HG03280 (cell line): ENCODE data around the gene RHOV.
"Not testable (repeated sequence)": the region's sequence is repeated elsewhere in the genome, so short reads cannot be mapped to it uniquely, and the experiment has no call there.

ENCODE experiments used
- ATAC-seq: cut with Tn5 transposase; IDR thresholded peaks from one replicate; pipeline ENCODE4 v1.9.1; 2021; ENCODE audit warnings: mild to moderate bottlenecking, moderate library complexity; ENCODE audit not compliant: unreplicated experiment

Gene RHOV

GRCh38 chr15:40875991-40876730, 2.1 kb upstream of the RHOV start:
- no peak for ATAC-seq

- no peak for ATAC-seq
These were observed 992 bp downstream of the RHOV start for GRCh38 chr15:40872791-40873693.

- no peak for ATAC-seq
These were observed 2.1 kb downstream of the RHOV start for GRCh38 chr15:40871749-40872617.

- ATAC-seq, result no peak
These were observed 3.3 kb downstream of the RHOV start for GRCh38 chr15:40870716-40871115.

GRCh38 chr15:40869686-40870085, 4.3 kb downstream of the RHOV start:
- no peak for ATAC-seq

GRCh38 chr15:40867199-40867598, 6.8 kb downstream of the RHOV start:
- no peak for ATAC-seq

GRCh38 chr15:40863660-40864270, 10.3 kb downstream of the RHOV start:
- ATAC-seq, result no peak

GRCh38 chr15:40861147-40861546, 12.9 kb downstream of the RHOV start:
- not testable (repeated sequence) for ATAC-seq

GRCh38 chr15:40859206-40859851, 14.7 kb downstream of the RHOV start:
- no peak for ATAC-seq

GRCh38 chr15:40858706-40859105, 15.3 kb downstream of the RHOV start:
- ATAC-seq, result no peak

- peak; percentile 63 for ATAC-seq
These were observed 16.3 kb downstream of the RHOV start for GRCh38 chr15:40857601-40858341.

GRCh38 chr15:40856746-40857145, 17.3 kb downstream of the RHOV start:
- ATAC-seq, result no peak

GRCh38 chr15:40855706-40856234, 18.3 kb downstream of the RHOV start:
- ATAC-seq, result no peak

- ATAC-seq, result no peak
These were observed 19.9 kb downstream of the RHOV start for GRCh38 chr15:40854161-40854560.

GRCh38 chr15:40853241-40853890, 20.7 kb downstream of the RHOV start:
- ATAC-seq, result no peak

GRCh38 chr15:40852529-40852928, 21.5 kb downstream of the RHOV start:
- no peak for ATAC-seq

GRCh38 chr15:40850576-40851112, 23.4 kb downstream of the RHOV start:
- no peak for ATAC-seq

- no peak for ATAC-seq
These were observed 26.6 kb downstream of the RHOV start for GRCh38 chr15:40847223-40847961.
